HG03520 (cell line): ENCODE results near the gene IQCK.
"Not testable (repeated sequence)": the region's sequence is repeated elsewhere in the genome, so short reads cannot be mapped to it uniquely, and the experiment has no call there.

Experiments
- ATAC-seq: cut with Tn5 transposase; IDR thresholded peaks from one replicate; pipeline ENCODE4 v1.9.1; 2021; ENCODE audit warnings: mild to moderate bottlenecking, moderate library complexity; ENCODE audit not compliant: unreplicated experiment

The IQCK gene

DNA sequence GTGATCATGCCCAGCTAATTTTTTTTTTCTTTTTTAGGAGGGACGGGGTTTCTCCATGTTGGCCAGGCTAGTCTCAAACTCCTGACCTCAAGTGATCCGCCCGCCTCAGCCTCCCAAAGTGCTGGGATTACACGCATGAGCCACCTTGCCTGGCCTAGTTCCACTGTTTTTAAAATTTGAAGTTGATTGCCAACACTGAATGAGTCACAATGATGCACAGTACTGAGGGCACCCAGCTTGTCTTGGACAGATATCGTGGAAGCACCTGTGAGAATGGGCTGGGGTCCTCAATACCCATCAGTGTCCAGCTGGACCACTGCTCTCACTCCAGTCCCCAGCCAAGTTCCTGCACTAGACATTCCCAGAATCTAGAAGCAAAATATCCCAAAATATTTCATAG lies 2.5 kb upstream of the IQCK start:
- no peak for ATAC-seq

DNA sequence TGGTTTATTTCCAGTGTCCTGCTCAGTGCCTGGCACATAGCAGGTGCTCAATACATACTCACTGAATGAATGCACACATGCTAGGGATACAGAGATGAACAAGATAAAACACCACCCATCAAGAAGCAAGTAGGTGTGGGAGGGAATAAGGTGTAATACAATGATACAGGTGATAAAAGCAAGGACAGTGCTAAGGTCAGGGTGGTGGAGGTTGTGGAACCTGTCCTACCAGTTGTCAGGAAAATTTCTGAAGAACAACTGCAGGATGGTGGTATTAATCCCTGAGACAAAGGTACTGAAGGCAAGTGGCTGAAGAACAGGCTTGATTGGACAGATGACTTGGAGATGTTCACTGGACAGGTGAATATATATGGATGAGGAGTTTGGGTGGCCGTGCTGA lies 1.9 kb upstream of the IQCK start:
- no peak for ATAC-seq

DNA sequence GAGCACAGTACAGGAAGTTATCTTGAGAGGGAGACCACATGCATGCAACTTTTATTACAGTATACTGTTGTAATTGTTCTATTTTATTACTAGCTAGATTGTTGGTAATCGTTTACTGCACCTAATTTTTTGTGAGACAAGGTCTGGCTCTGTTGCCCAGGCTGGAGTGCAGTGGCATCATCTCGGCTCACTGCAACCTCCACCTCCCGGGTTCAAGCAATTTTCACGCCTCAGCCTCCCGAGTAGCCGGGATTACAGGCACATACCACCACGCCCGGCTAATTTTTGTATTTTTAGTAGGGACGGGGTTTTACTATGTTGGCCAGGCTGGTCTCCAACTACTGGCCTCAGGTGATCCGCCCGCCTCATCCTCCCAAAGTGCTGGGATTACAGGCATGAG lies 1.3 kb upstream of the IQCK start:
- not testable (repeated sequence) for ATAC-seq

DNA sequence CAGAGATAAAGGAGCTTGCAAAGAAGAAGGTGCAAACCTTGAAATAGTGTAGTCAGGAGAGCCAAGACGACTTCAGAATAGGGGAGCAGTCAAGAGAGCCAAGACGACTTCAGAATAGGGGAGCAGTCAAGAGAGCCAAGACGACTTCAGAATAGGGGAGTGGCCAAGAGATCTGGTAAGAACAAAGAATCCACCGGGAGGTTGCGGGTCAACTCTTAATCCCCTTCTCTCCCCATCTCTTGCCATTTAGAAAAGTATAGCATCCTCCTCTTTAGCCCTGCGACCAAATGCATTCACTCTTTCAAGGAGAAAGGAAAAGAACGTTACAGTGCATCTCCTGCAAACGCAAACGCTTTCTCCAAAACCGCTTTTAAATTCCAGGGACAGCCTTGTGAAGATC lies 757 bp upstream of the IQCK start:
- ATAC-seq = no peak

DNA sequence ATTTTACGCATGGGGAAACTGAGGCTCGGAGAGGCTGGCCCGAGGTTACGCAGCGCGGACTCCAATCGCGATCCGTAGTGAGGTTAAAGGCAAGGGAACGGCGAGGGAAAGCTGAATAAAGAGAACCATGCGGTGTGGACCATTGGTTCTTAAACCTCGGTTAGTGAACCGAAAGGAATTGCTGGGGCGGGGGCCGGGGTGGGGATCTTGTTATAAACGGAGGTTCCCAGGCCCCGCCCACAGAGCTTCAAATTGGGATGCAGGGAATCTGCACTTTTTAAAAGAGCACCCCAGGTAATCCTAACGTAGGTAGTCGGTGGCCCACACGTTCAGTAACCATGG lies 524 bp downstream of the IQCK start:
- ATAC-seq = no peak

DNA sequence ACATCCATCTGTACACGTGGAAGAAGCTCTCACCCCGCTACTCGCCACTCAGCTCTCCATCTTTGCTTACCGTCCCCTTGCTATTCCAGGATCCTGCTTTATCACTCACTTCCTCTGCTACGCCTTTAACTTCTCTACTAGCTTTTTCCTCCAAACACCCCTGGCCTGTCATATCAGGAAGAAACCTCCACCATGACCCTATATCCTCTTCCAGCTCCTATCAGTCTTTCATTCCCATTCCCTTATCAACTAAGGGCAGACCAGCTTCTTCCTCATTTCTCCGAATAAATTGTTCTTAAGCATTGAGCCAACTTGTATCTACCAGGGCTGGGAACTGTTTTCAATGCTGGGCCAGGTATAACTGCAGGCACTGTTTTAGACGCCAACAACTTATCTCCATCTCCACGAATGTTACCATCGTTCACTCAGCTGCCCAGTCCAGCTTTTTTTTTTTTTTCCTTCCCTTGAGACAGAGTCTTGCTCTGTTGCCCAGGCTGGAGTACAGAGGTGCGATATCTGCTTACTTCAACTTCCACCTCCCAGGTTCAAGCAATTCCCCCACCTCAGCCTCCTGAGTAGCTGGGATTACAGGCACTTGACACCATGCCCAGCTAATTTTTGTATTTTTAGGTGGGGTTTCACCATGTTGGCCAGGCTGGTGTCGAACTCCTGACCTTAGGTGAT lies 4.3 kb downstream of the IQCK start:
- ATAC-seq = no peak

DNA sequence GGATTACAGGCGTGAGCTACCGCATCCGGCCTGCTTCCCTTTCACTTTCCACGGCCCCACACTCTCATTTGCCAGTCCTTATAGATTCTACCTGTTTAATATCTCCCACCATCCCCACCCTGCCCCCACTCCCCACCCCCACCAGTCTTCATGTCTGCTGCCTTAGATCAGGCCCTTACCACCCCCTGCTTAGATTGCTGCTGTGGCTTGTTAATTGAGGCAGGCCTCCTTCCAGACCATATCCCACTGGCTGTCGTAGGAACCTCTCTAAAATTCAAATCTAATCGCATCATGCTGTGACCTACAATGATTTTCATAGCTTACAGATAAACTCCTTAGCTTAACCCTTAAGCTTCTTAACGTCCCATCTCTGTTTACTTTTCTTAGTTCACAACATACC lies 4.9 kb downstream of the IQCK start:
- ATAC-seq = no peak

DNA sequence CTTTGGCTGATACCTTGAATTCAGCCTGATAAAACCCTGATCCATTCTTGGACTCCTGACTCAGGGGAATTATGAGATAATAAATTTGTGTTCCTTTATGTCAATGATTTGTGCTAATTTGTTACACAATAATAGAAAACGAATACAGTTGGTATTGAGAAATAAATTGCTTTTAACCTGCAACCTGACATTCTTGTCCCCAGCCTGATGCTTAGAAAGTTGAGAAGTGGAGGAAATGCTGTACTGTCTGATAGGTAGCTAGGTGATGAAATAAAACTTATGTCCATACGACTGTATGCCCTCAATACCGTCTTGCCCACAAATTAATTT lies 10.5 kb downstream of the IQCK start:
- no peak for ATAC-seq

DNA sequence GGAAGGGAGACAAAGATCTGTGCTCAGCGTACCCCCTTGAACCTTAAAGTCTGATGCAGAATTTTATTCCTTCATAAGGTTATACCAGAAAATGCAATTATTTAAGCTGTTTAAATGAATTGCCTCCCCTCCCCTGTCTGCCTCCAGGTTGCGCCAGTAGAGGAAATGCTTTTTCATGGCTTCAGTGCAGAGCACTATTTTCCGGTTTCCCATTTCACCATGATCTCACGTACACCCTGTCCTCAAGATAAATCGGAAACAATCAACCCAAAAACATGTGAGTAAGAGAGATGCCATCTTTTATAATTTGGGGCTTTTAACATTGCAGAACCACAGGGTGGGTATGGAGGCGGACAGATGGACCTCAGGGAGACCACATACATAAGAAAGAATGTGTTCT lies 15.5 kb downstream of the IQCK start:
- ATAC-seq = no peak

DNA sequence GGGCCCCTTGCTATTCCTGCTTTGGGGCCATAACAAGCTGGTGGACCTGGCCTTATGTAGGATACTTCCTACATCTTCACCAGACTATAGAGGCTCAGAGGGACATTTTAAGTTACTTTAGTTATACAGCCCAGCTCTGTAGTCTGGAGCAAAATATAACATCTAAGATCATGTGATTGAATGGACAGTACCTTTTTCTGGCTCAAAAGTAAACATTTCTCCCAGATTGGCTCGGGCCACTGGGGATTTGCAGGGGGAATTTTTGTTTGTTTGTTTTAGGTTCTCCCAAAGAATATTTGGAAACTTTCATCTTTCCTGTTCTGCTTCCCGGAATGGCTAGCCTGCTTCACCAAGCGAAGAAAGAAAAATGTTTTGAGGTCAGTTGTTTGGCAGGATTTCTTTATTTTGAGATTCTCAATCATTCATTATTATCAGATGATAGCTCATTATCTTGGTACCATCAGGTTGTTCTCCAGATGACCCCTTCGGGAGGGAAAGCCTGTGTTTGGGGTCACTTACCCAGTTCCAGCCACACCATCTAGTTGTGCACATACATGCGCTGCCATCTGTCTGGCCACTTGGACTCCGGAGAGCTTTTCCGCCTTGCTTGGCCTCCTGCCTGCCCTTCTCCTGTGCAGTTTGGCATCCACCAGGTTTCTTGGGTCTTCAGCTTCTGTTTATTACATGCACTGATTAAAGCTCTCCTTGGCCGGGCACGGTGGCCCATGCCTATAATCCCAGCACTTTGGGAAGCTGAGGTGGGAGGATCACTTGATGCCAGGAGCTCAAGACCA lies 17.2 kb downstream of the IQCK start:
- ATAC-seq = no peak

DNA sequence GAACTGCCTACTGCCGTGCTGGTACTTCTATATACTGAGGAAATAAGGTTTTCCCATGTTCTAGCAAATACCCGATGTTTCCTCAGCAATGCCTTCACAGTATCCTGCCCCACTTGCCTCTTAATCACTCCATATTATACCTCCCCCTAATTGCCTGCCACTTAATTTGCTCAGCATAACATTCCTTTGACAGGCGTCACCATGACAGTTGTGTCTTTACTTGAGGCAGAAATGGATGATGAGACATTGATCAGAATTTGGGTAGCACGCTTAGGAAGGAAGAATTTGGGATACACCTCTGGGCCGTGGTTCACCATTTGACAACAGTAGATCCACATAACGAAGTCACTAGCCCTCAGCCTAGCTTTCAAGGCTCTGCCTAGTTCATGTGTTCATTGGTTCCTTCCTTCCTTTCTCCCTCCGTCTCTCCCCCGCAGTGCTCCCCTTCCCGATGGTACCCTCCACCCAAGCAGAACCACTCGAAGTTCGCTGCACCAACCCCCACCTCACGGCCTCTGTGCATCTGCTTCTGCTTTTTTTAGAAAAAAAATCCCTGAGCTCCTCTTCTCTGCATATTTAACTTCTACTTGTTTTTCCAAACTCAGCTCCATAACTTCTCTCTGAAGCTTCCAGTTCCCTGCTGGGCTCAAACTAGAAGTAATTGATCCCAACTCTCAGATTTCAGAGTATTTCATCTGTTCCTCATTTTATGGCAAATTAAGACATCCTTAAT lies 19.4 kb downstream of the IQCK start:
- ATAC-seq = no peak

DNA sequence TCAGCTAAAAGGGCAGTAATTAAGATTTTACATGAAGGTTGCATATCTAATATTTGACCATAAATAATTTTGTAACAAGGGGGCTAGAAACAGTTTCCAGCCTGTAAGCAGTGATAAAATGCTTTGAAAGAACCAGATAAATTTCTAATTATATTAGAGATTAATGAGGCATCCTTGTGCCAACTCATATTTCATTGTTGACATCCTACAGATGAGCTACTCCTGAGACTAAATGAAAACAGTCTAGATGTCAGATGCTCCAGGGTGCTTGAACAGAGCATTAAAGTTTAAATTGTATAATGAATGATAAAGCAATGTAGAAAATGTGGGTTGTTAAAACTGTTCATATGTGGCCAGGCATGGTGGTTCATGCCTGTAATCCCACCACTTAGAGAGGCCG lies 23.3 kb downstream of the IQCK start:
- no peak for ATAC-seq

DNA sequence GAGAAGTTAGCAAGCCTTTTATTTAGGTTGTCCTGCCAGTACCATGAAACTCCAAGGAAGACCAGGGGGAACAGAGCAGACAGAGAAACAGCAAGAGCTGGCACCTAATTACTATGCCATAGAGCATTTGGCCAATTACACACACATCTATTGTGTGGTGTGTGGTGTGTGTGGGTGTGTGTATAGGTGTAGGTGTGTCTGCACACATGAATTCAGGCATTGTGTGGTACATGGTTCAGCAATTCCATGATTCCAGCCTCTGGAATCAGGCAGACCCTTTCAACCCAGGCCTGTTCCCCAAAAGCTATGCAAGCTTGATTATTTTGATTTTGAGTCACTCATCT lies 25.7 kb downstream of the IQCK start:
- ATAC-seq = no peak

DNA sequence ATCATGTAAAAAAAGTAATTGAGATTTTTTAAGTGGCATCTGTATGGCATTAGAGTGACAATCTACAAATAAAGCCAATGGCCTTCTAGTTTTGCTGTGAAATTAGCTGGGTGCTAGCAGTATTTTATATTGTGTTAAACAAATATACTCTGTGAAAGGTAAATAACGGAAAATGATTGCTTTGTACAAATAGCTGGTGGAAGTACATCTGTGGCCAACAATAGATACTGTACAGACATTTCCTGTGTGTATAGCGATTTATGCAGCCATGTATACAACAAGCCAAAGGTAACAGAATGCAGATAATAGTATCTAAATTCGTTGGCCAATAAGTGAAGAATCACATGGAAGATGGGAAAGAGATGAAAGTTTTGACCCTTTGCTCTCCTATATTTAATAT lies 26.6 kb downstream of the IQCK start:
- no peak for ATAC-seq

DNA sequence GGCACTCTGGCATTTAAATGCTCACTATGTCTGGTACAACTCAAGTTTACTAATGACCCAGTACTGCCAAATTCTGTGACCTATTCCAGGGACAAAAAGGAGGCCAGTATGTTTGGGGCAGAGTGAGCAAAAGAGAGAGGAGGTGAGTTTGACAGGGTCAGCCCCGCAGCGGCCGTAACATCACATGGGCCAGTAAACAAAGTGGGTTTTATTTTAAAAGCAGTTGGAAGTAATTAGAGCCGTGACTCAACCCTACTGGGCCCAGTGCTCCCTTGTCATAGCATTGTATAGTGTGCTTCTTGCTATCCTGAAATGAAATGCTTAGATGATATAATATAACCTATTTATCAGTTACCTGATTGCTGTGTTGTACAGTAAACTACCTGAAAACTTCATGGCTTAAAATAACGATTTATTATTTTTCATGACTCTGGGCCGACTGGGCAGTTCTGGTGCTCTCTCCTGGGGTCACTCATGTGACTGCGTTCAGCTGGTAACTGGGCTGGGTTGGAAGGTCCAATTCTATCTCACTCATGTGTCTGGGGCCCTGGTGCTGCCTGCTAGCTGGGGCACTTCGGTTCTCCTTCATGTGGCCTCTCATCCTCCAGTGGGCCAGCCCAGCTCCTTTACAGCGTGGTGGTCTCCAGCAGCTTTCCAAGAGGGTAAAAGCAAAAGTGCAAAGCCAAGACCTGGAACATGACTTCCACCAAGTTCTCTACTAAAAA lies 27.4 kb downstream of the IQCK start:
- no peak for ATAC-seq

DNA sequence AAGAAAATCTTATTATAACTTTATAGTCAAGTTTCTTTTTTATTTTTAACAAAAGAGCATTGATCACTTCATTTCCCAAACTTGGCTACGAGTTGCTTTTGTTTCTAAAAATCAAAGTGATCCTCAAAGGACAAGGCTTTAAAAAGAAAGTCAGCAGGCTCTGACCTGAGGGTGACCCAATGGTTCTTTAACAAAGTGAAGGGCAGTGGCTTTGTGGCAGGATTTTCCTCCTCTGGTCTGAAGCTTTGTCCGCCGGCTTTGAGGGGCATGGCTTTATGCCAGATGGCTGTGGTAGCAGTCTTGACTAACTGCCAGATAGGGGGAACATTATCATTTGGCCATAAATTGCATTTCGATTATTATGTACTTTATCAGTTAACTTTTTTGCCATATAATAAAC lies 28.5 kb downstream of the IQCK start:
- ATAC-seq = no peak

DNA sequence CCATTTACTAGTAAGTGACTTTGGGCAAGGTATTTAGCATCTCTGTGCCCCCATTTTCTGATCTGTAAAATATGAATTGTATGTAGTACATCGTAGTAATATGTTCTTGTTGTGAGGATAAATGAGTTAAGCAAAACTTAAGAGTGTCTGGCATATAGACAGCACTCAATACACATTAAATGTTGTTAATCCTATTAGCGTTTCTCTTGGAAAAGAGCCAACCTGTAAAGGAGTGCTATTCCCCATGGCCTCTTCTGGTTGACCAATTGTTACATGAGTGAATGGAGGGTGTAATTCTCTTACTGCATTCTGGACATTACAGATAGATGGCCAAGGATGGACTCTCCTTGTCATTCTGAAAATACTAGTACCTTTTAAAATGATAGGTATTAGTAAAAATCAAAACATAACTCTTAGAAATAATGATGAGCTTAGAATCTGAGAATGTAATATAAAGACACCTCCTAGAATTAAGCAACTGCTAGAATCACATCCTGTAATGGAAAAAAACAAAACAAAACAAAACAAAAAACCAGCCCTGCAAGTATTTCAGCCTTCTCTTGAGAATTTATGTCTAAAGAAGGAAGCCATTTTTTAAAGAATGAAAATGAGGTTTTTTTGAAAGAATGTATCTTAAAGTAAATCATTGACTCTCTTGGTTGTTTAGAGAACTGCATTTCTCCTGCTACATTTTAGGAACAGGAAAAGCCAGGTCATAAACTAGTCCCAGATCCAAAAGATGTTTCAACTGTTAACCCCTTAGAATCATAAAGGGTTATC lies 30.5 kb downstream of the IQCK start:
- ATAC-seq = no peak

DNA sequence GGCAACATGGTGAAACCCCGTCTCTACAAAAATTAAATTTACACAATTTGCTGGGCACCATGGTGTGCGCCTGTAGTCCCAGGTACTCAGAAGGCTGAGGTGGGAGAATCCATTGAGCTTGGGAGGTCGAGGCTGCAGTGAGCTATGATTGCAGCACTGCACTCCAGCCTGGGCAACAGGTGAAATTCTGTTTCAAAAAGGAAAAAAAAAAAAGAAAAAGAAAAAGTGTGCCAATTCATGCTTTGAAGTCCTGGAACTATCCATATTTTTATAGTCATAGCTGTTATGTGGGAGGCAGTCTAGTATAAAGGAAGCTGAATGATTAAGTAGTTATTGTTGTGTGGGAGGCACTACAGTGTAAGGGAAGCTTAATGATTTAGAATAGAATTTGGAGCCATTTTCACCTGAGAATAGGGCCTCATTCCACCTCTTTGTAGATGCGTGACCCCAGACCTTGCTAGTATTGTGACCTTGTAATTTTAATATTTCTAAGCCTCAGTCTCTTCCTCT lies 31.6 kb downstream of the IQCK start:
- no peak for ATAC-seq

DNA sequence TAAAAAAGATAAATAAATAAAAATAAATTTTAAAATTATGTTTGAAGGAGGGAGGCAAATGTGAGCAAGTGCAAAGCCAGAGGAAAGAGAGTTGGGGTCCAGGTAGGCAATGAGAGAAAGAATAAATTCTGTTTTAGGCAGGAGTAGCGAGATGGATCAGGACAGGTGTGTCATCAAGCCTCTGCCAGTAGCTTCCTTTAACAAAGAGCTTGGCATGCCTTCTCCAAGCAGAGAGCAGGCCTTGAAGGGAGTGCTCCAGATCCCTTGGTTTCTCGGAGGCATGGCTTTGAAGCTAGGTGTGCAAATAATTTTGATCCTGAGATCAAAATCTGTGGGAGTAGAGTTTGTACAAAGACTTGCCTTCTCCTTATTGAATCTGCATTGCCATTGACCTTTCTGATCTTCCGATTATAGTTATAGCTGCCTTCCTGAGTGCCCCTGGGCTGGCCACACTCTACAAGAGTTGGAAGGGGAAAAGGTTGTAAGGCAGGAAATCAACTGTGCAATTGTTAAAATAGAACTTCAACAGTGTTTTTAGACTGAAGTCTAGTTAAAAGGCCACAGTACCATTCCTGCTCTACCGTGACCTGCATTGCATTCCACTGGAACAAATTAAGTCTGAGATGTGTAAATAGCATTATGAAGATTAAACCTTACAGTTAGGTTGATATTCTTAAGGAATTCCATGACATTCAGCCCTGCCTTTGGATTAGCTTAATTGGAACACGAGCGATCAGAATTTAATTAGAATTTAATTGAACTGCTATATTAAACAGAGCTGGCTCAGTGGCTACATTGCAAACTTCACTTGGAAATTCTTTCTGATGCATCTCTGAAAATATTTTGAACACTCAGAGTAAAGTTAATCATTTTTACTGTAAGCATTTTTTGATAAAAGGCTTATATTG lies 33.7 kb downstream of the IQCK start:
- ATAC-seq = no peak
